ENCODE results near the gene CD200. TPM values are rescaled to one million over a fixed set of nuclear protein-coding genes. Genes with fewer than 3 reads are reported as not detected.

The CD200 gene
- total and polyA plus RNA-seq, 2 of the 4 experiments (the other 2 are of a cell fraction): 1.1 to 1.7 TPM

DNA sequence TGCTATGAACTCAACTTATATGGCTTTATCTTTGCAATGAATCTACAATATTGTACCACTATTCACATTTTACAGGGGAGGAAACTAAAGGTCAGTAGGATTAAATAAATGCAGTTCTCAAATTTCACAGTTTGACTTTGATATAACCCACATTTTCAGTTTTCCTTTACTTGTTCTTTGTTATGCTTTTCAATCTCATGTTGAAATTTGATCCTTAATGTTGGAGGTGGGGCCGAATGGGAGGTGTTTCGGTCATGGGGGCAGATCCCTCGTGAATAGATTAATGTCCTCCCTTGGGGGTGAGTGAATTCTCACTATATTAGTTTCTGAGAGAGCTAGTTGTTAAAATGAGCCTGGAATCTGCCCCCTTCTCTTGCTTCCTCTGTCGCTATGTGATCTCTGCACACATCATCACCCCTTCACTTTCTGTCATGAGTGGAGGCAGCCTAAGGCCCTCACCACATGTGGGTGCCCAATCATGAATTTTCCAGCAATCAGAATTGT lies 44.7 kb downstream of the CD200 start:
- CTCF ChIA-PET: no interaction called here
- Histone ChIP-seq H2AFZ (replicated peaks; ENCODE audit: low read length, poor library complexity) (peak overlapping the region; percentile 24), H3K4me2 (ENCODE audit: low read depth, low read length) (no peak overlapping the region; the same call in 1 of the 2 replicates), H3K9ac (ENCODE audit: low read depth, low read length) (no peak overlapping the region), H3K14ac (replicated peaks; ENCODE audit: low read depth, low read length) (no peak overlapping the region), H3K4me3 (ENCODE audit: insufficient read depth, low read depth, low read length) (no peak overlapping the region), H3K4me1 (ENCODE audit: control insufficient read depth, insufficient read depth, low read length) (peaks cover 14% of the 10 kb centered on the region), H2AK9ac (replicated peaks; ENCODE audit: low read depth, low read length, poor library complexity) (no peak overlapping the region), H3K23ac (ENCODE audit: low read depth, low read length) (no peak overlapping the region), H3K18ac (ENCODE audit: low read depth, low read length) (peak overlapping the region; percentile 84), H2BK20ac (ENCODE audit: low read depth, low read length) (peak overlapping the region; percentile 22; the same call in 1 of the 2 replicates), H3K9me1 (ENCODE audit: insufficient read depth, low read length) (no peaks in the 10 kb centered on the region), H2BK15ac (ENCODE audit: low read depth, low read length) (peak overlapping the region; percentile 80; the same call in 1 of the 3 replicates), H2BK120ac (ENCODE audit: low read depth, low read length) (peak overlapping the region; percentile 46; the same call in 1 of the 2 replicates), H3K9me3 (ENCODE audit: control insufficient read depth, insufficient read depth, low read length) (no peaks in the 10 kb centered on the region), H3K36me3 (ENCODE audit: control insufficient read depth, insufficient read depth, low read length) (no peaks in the 10 kb centered on the region), H4K5ac (ENCODE audit: low read depth, low read length) (peak overlapping the region; percentile 81), H2AK5ac (ENCODE audit: low read depth, low read length) (0 out of 2 replicates have a peak overlapping the region, but pooled peaks have one; percentile 40), H4K8ac (ENCODE audit: low read depth in 2 of 2, low read length in 2 of 2) (peak overlapping the region in 1 of 2 experiments; percentile 63), H4K91ac (ENCODE audit: insufficient read depth, low read depth, low read length) (no peak overlapping the region; the same call in 1 of the 2 replicates), H3K56ac (ENCODE audit: extremely low read depth, insufficient read depth, low read length) (no peak overlapping the region), H4K20me1 (ENCODE audit: insufficient read depth, low read length) (no peaks in the 10 kb centered on the region), H3K4ac (ENCODE audit: low read depth, low read length) (no peak overlapping the region), H2BK5ac (ENCODE audit: low read depth, low read length, poor library complexity, severe bottlenecking) (peak overlapping the region; percentile 41), H3K27me3 (ENCODE audit: control insufficient read depth, insufficient read depth, low read length) (no peaks in the 10 kb centered on the region), H3K27ac (ENCODE audit: insufficient read depth, low read length) (peak overlapping the region; percentile 65; the same call in 1 of the 2 replicates), H3K79me1 (ENCODE audit: low read depth in 1 of 2, low read length in 2 of 2) (no peaks in the 10 kb centered on the region)
- WGBS, 2 experiments (ENCODE audit: extremely low coverage in 2 of 2, insufficient read length in 1 of 2): no CpG with 5 or more reads among the region's 4 CpGs
- ATAC-seq (ENCODE audit: low read depth) (no peak), DNase-seq (peak; percentile 7)
- POLR2A ChIA-PET (ENCODE audit: unreplicated experiment): no interaction called here
- TF ChIP-seq POLR2A (IDR thresholded peaks at IDR 0.05; ENCODE audit: low read depth, low read length): no peak
- no peak for TF ChIP-seq CHD1 (IDR thresholded peaks at IDR 0.05; ENCODE audit: low read depth, low read length)
- TF ChIP-seq, protein P1, sequence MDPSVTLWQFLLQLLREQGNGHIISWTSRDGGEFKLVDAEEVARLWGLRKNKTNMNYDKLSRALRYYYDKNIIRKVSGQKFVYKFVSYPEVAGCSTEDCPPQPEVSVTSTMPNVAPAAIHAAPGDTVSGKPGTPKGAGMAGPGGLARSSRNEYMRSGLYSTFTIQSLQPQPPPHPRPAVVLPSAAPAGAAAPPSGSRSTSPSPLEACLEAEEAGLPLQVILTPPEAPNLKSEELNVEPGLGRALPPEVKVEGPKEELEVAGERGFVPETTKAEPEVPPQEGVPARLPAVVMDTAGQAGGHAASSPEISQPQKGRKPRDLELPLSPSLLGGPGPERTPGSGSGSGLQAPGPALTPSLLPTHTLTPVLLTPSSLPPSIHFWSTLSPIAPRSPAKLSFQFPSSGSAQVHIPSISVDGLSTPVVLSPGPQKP (IDR thresholded peaks at IDR 0.05; ENCODE audit: borderline replicate concordance, low read depth, low read length): no peak
- no peak for TF ChIP-seq FOS (IDR thresholded peaks at IDR 0.05; ENCODE audit: low read depth, low read length)
- TF ChIP-seq, protein P2, sequence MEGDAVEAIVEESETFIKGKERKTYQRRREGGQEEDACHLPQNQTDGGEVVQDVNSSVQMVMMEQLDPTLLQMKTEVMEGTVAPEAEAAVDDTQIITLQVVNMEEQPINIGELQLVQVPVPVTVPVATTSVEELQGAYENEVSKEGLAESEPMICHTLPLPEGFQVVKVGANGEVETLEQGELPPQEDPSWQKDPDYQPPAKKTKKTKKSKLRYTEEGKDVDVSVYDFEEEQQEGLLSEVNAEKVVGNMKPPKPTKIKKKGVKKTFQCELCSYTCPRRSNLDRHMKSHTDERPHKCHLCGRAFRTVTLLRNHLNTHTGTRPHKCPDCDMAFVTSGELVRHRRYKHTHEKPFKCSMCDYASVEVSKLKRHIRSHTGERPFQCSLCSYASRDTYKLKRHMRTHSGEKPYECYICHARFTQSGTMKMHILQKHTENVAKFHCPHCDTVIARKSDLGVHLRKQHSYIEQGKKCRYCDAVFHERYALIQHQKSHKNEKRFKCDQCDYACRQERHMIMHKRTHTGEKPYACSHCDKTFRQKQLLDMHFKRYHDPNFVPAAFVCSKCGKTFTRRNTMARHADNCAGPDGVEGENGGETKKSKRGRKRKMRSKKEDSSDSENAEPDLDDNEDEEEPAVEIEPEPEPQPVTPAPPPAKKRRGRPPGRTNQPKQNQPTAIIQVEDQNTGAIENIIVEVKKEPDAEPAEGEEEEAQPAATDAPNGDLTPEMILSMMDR (conservative IDR thresholded peaks at IDR 0.05; ENCODE audit: low read depth, low read length): no peak
- no peak for TF ChIP-seq RCOR1 (IDR thresholded peaks at IDR 0.05; ENCODE audit: insufficient replicate concordance, low read length)
- no peak for TF ChIP-seq MAZ (IDR thresholded peaks at IDR 0.05; ENCODE audit: borderline replicate concordance, low read depth, low read length)
- TF ChIP-seq, protein P3, sequence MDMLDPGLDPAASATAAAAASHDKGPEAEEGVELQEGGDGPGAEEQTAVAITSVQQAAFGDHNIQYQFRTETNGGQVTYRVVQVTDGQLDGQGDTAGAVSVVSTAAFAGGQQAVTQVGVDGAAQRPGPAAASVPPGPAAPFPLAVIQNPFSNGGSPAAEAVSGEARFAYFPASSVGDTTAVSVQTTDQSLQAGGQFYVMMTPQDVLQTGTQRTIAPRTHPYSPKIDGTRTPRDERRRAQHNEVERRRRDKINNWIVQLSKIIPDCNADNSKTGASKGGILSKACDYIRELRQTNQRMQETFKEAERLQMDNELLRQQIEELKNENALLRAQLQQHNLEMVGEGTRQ (IDR thresholded peaks at IDR 0.05; ENCODE audit: low read depth, low read length): no peak
- no peak for TF ChIP-seq CEBPB (IDR thresholded peaks at IDR 0.05; ENCODE audit: low read depth, low read length)
- no peak for TF ChIP-seq RFX5 (IDR thresholded peaks at IDR 0.05; ENCODE audit: low read depth, low read length)
- TF ChIP-seq NFE2L2 (IDR thresholded peaks at IDR 0.05; ENCODE audit: low read depth, low read length): no peak
- TF ChIP-seq BHLHE40 (IDR thresholded peaks at IDR 0.05; ENCODE audit: low read depth, low read length): no peak
- TF ChIP-seq SMC3 (IDR thresholded peaks at IDR 0.05; ENCODE audit: low read depth, low read length): no peak
- no peak for TF ChIP-seq RAD21 (IDR thresholded peaks at IDR 0.05; ENCODE audit: low read length)
- no peak for TF ChIP-seq MAFK (IDR thresholded peaks at IDR 0.05; ENCODE audit: low read depth, low read length)
- no peak for TF ChIP-seq MXI1 (IDR thresholded peaks at IDR 0.05; ENCODE audit: borderline replicate concordance, low read depth, low read length)
- in situ Hi-C loops (cut with MboI; ENCODE audit: low sequenced_read_pairs): no loop called here
- dilution Hi-C loops (cut with HindIII; ENCODE audit: low sequenced_read_pairs, unreplicated experiment): no loop called here
- BruUV-seq (replicated peaks): no TSS peak
- intact Hi-C loops (cut with micrococcal nuclease): no loop called here

Measured in IMR-90 (cell line).